Body of pancreas (tissue), 4 donors: ENCODE data around the gene DNAAF1.

Source experiments
- CTCF ChIP-seq, 7 experiments: fragments of 450-650 bp in 4 of 7; fragments of 200-600 bp in 3 of 7; sonication (generic) in 3 of 7; IDR thresholded peaks; one replicate each; pipeline ENCODE4 v1.5.1; 2016 to 2019; ENCODE audit warnings: antibody characterized with exemption in 7 of 7
- POLR2A ChIP-seq, 3 donors: fragments of 450-650 bp; IDR thresholded peaks; one replicate each; pipeline ENCODE4 v1.6.1; 2016; ENCODE audit warnings: antibody characterized with exemption in 3 of 3, mild to moderate bottlenecking in 2 of 3

DNA sequence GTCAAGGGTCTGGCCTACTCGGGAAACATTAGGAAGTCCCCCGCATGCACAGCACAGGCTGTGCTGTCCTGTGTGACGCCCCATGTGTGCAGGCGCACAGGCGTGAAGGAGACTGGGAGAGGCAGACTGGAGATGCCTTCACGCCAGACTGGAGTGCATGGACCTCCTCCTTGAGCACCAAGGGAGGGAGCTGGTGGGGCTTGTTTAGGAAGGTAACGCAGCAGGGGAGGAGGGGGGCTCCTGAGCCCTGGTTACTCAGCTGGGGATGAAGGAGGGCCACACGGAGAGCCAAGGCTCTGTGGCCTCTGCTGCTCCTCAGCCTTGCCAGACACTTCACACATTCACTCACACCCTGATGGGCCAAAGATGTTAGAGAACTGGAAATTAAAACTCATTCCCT, 7.8 kb upstream of the DNAAF1 start:
- TF ChIP-seq CTCF (IDR thresholded peaks at IDR 0.05) (no peak), POLR2A (IDR thresholded peaks at IDR 0.05) (no peak)
